Activated CD4-positive, CD25-positive, alpha-beta regulatory T cell (primary cell): ENCODE measurements around the gene KLF11.

Experiments
- DNase-seq, 4 experiments: peaks; one replicate each; lab custom pipeline; 2025; lab: John Stamatoyannopoulos, UW

Gene KLF11

GRCh38 chr2:10064932-10065772 lies 21.8 kb downstream of the KLF11 start:
- no peak for DNase-seq

- no peak for DNase-seq
Observed at GRCh38 chr2:10065773-10066055, 22.4 kb downstream of the KLF11 start.

- no peak for DNase-seq
Observed at GRCh38 chr2:10067330-10067729, 24.0 kb downstream of the KLF11 start.

DNA sequence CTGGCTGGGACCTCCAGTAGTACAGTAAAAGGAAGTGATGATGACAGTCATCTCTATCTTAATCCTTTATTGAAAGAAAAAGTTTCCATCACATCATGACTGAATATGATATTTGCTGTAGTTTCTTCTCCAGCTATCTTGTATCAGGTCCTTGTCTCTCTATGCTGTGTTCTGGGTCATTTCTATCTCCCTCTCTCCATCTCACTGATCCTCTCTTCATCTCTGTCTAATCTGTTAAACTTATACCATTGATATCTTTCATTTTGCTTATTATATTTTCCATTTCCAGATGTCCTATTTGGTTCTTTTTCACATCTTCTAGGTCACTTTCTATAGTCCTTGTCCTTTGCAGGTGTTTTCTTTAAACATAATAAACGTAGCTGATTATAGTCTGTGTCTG lies 24.5 kb downstream of the KLF11 start:
- DNase-seq, result no peak

DNA sequence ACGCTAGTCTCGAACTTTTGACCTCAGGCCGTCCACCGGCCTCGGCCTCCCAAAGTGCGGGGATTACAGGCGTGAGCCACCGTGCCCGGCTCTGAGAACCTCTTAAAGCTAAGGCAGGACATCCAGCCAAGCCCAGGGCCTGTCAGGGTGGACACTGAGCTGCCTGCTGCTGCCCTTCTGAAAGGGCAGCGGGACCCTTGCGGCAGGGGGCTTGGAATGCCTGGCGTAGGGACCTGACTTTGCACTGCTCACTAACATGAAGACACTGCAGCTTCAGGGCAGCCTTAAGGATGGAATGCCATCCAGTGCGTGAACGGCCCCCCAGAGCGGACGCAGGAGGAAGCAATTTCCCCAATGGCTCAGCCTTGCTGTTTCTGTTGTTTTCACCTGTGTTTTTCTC lies 27.8 kb downstream of the KLF11 start:
- no peak for DNase-seq

GRCh38 chr2:10071595-10071994 lies 28.2 kb downstream of the KLF11 start:
- DNase-seq, result no peak

DNA sequence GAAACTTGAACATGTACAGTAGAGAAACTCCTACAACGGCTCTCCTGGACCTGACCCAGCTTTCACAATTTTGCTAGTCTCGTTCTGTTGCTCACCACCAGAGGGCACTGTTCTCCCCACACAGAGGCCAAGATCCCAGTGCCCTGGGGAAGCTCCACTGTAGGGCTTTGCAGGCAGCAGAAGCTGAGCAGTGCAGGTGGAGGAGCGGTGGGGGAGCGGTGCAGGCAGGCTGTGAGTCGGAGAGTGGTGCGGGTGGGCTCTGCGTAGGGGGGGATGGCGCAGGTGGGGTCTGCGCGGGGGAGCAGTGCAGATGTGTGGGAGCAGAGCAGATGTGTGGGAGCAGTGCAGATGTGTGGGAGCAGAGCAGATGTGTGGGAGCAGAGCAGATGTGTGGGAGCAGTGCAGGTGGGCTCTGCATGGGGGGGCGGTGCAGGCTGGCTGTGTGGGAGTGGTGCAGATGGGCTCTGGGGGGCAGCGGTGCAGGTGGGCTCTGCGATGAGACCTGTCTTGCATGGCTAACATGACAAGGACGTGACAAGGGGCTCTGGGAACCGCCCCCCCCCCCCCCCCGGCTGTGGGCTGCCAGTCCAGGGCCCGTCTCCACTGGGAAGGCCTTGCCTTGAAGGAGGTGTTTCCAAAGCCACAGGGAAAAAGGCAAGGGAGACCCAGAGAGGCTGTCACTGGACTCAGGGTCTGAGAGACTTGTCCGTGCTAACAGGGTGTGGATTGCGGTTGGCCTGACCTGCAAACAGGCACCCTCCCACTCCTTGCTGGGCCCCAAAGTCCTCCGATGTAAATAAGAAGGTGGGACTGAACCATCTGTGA lies 29.5 kb downstream of the KLF11 start:
- DNase-seq, result peak; percentile 45 to 59 (median 52)

DNA sequence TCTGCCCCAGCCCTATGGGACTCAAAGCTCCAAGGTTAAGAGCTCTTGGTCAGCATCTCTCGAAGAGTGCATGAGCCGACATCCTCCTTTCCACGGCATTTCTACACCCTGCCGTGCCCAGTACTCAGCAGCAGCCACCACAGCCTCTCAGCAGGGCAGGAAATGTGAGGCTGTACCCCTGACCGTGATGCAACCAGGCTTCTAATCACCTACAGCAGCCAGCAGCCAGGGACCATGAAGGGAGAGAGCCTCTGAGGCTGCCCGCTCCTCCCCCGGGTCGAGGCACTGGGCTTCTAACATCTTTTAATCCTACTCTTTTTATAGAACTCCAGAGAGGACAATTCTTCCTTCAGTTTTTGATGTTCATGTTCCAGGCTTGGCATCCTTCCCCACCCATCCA lies 30.4 kb downstream of the KLF11 start:
- no peak for DNase-seq

DNA sequence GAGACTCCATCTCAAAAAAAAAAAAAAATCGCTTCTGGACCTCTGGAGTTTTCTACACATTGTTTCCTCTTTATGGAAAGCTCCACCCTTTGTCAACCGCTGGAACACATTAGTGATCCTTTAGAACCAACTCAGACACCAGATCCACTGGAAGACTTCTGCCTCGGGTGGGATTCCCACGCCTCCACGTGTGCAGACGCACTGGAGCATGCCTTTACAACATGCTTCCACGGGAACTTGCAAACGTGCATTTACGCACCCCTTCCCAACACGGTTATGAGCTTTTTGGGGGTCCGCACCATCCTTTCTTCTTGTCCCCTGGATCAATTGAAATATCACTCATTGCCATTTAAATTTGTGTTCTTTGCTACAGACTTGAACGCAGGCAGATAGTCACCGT lies 31.8 kb downstream of the KLF11 start:
- DNase-seq, result no peak

DNA sequence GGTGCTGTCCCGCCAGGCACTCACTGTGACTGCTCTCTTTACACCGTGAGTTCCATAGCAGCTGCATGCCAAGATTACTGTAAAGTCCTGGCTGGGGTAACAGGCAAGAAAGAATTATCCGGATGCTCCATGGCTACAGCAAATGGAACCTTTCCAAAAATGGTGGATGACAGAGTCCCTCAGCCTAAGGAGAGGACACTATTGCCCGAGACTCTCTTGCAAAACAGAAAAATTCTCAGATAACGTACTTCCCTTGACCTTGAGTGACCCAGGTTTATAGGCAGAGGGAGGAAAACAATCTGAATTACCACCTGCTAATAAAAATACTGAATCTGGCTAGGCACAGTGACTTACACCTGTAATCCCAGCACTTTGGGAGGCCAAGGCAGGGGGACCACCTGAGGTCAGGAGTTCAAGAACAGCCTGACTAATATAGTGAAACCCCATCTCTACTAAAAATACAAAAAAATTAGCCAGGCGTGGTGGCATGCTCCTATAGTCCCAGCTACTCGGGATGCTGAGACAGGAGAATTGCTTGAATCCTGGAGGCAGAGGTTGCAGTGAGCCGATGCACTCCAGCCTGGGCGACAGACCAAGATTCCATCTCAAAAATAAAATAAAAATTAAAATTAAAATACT lies 32.3 kb downstream of the KLF11 start:
- no peak for DNase-seq

DNA sequence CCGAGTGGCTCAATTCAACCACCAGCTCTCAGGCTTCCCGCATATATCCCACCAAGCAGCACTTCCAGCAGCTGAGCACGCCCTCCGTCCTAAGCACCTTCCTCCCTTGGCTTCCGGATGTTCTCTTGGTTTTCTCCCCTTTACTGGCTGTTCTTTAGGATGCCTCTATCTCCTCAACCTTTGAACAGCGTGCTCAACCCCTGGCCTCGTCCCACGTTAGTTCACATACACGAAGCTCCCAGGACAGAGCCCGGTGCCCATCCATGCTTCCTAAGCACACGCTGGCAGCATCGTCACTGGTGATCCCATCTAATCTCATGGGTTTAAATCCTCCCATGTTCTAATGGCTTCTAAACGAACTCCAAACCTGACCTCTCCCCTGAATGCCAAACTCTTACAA lies 33.2 kb downstream of the KLF11 start:
- DNase-seq, result no peak

DNA sequence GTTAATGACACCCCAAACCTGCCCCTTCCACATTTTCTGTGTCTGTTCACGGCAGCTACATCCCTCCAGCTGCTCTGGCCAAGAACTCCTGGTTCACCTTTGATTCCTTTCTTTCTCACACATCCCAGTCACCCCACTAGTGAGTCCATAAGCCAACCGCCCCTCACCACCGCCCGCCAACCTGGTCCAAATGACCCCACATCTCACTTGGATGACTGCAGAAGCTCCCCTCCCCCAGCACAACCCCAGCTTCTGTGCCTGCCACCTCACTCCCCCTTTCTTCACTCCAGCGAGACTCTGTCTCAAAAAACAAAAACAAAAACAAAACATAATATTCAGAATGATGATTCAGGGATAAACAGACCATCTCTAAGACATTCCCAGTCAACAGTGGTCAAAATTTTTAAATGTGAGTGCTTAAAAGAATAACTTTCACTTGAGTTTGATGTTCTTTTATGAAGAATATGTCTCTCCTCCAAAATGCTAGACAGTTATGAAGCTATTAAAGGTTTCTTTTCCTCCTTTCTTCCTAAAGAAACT lies 33.7 kb downstream of the KLF11 start:
- DNase-seq, result no peak

DNA sequence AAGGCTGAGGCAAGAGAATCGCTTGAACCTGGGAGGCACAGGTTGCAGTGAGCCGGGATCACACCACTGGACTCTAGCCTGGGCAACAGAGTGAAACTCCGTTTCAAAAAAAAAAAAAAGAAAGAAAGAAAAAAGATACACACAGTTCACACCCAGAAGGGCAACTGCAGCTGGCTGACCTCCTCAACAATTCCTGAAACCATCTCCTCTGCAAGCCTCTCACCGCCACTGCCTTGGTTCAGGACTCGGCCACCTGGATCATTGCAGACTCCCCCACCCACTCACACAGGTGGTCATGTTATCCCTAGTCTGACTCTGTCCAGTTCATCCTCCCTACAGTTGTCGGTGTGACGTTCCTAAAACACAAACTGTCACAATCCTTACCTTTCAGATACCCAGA lies 34.7 kb downstream of the KLF11 start:
- no peak for DNase-seq

GRCh38 chr2:10078704-10079265 lies 35.4 kb downstream of the KLF11 start:
- DNase-seq, result no peak

DNA sequence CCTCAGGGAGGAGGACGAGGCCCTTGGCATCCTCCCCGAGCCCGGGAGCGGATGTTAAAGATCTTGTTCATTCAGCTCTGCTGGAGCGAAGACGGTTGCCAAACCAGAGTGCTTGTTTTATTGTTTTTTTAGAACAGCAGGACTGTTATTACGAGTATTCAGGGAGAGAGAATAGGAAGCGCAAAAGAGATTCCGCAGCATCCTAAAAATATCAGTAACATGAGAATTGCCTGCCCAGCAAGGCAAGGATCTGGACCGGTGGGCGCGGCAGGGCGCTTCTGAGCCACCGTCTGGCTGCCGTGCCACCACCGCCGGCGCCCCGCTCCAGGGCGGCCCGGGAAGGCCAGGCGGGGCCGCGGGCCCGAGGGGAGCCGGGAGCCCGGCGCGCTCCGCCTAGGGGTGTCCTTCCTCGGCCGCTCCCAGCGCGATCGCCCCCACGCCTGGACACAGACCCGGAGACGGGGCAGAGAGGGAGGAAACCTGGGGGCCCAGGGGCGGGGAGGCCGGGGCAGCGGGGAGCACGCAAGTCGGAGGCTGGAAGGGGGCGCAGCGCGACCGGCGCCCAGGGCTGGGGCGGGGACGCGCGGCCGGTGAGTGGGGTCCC lies 36.0 kb downstream of the KLF11 start:
- no peak for DNase-seq

- no peak for DNase-seq
Observed at GRCh38 chr2:10079870-10080535, 36.7 kb downstream of the KLF11 start, which contains the start of gene CYS1. Gene CYS1 (minus strand): TSS chr2:10080411. CDS start chr2:10080223, 188 bp downstream.

- no peak for DNase-seq
Observed at GRCh38 chr2:10080536-10081304, 37.4 kb downstream of the KLF11 start.

DNA sequence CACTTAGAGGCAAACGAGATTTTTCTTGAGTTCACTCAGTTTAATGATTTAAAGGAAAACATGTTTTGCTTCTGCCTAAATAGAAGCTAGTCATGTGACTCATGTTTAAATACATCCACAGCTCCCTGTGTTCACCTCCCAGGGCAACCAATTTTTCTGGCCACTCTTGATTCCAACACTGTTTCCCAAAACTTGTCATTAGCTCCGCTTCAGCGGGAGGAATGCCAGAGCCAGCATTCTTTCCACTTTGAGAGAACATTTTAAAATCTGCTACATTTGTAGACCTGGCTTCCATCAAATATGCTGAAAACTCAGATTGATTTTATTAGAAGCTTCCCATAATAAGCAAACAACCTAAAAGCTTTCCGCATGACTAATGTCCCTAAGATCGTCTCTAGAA lies 39.7 kb downstream of the KLF11 start:
- DNase-seq, result no peak

DNA sequence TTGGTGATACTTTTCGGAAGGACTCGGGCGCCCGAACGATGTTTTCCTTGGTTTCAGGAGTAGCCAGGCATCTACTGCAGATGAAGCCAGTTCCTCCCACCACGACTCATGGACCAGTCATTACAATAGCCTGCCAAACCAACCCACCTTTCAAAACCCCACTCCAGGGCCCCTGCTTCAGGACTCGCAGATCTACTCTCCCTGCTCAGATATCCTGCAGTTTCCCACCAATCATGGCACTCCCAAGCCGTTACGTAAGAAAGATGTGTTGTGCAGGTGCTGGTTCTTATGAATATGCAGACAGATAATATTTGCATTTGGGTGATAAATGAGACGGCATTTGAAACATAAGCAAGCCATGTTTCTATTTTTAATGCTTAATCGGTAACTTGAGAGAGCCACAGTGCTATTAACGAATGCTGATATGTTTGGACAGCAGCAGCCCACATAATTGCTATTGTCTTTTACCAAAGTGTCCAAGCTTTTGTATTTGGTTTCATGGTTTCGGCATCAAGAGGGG lies 40.4 kb downstream of the KLF11 start:
- DNase-seq, result no peak

DNA sequence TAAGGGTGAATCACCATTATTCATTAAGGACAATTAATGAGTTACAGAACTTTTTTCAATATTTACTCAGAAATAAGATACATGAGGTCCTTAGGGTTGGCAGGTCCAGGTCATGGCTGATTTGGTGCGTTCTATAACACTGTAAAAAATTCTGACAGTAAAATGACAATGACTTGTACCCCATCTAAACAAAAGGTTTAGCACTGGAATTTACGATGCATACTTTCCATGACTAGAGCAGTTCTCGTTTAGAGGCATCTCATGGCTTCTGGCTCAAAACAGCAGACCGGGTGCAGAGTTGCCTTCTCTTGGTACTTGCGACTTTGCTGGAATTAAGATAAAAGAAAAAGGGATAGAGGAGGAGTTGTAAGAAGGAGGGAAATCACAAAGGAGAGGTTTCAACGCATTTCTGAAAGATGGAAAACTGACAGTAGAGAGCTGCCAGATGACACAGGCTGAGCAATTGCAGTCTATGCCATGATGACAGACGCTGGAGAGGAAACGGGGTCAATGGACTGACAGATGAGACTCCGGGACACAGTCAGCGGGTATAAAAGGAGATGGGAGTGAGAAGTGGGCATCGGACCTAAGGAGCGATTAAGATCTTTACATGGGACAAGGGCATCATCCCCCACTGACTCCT lies 41.0 kb downstream of the KLF11 start:
- DNase-seq, result no peak
